ENCODE measurements around the gene EEF2. TPM values are rescaled to one million over a fixed set of nuclear protein-coding genes. Genes with fewer than 3 reads are reported as not detected.

The EEF2 gene
- total RNA-seq, 1 experiment from 2014 or later, result 1,386 TPM

GRCh38 chr19:3985643-3986259 lies 488 bp upstream of the EEF2 start:
- no peak for DNase-seq (ENCODE audit: low read depth)

GRCh38 chr19:3984584-3984907 lies 717 bp downstream of the EEF2 start:
- DNase-seq (ENCODE audit: low read depth), result no peak

- DNase-seq (ENCODE audit: low read depth), result peak; percentile 63
Observed at GRCh38 chr19:3983936-3984583, 1.2 kb downstream of the EEF2 start.

- no peak for DNase-seq (ENCODE audit: low read depth)
Observed at GRCh38 chr19:3983542-3983914, 1.7 kb downstream of the EEF2 start.

GRCh38 chr19:3982701-3983541 lies 2.3 kb downstream of the EEF2 start:
- DNase-seq (ENCODE audit: low read depth), result peak; percentile 71

- DNase-seq (ENCODE audit: low read depth), result no peak
Observed at GRCh38 chr19:3981736-3982681, 3.3 kb downstream of the EEF2 start.

GRCh38 chr19:3981373-3981735 lies 3.9 kb downstream of the EEF2 start:
- peak; percentile 9 for DNase-seq (ENCODE audit: low read depth)

- peak; percentile 7 for DNase-seq (ENCODE audit: low read depth)
Observed at GRCh38 chr19:3980353-3981251, 4.7 kb downstream of the EEF2 start.

GRCh38 chr19:3979674-3980352 lies 5.5 kb downstream of the EEF2 start:
- DNase-seq (ENCODE audit: low read depth), result peak; percentile 14

- peak; percentile 14 for DNase-seq (ENCODE audit: low read depth)
Observed at GRCh38 chr19:3979289-3979673, 6.0 kb downstream of the EEF2 start.

GRCh38 chr19:3978145-3978544 lies 7.1 kb downstream of the EEF2 start:
- DNase-seq (ENCODE audit: low read depth), result no peak

GRCh38 chr19:3977242-3978143 lies 7.8 kb downstream of the EEF2 start:
- DNase-seq (ENCODE audit: low read depth), result peak; percentile 13

- peak; percentile 21 for DNase-seq (ENCODE audit: low read depth)
Observed at GRCh38 chr19:3976495-3977241, 8.6 kb downstream of the EEF2 start.

- DNase-seq (ENCODE audit: low read depth), result peak; percentile 15
Observed at GRCh38 chr19:3975637-3976087, 9.6 kb downstream of the EEF2 start.

- peak; percentile 19 for DNase-seq (ENCODE audit: low read depth)
Observed at GRCh38 chr19:3975144-3975543, 10.1 kb downstream of the EEF2 start.

- peak; percentile 99 for DNase-seq (ENCODE audit: low read depth)
Observed at GRCh38 chr19:3970808-3971598, 14.3 kb downstream of the EEF2 start, which contains the start of gene DAPK3. TSS of gene DAPK3 (minus strand) at chr19:3971099. CDS start at chr19:3969735, 1,364 bp downstream.

GRCh38 chr19:3970313-3970807 lies 14.9 kb downstream of the EEF2 start:
- no peak for DNase-seq (ENCODE audit: low read depth)

Data from Daoy (cell line).